NCI-H446 treated with DMSO at 0.1 percent for 48 hours (cell line): ENCODE measurements around the gene SLC12A2.

ENCODE experiments used
- DNase-seq: peaks from one replicate; lab custom pipeline; 2025; lab: John Stamatoyannopoulos, UW

The SLC12A2 gene

DNA sequence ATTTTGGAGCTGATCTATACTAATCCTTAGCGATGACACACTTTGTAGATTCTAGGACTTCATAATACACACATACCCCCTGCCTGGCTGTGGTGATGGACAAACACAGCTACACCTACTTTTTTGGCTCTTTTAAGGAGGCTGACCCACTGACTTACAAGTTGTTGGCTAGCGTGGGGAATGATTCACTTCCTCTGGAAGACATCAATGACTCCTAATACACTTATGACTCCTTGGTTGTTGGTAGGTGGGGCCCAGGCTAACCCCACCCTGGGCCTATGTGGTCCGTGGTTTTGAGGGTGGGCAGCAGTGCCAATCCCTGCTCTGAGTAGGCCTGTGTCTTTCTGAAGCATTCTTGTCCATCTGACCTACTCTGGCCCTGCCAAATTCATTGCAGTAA, 144.4 kb downstream of the SLC12A2 start:
- no peak for DNase-seq

DNA sequence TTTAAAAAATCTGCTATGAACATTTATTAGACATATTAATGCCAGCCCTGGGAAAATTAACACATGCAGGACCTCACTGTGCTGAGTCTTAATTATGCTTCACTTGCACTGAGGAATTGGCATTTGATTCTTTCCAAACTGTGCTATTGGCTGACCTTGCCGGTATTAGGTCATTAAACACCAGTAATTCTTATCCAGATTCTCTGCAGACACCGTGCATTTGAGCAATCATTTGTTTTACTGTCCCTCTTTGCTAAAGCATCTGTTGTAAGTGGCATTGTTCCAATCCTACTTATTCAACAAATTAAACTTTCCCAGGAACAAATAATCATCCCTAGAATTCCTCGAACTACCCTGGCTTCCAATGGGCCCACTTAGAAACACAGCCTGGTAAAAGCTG, 145.0 kb downstream of the SLC12A2 start:
- peak; percentile 53 for DNase-seq

DNA sequence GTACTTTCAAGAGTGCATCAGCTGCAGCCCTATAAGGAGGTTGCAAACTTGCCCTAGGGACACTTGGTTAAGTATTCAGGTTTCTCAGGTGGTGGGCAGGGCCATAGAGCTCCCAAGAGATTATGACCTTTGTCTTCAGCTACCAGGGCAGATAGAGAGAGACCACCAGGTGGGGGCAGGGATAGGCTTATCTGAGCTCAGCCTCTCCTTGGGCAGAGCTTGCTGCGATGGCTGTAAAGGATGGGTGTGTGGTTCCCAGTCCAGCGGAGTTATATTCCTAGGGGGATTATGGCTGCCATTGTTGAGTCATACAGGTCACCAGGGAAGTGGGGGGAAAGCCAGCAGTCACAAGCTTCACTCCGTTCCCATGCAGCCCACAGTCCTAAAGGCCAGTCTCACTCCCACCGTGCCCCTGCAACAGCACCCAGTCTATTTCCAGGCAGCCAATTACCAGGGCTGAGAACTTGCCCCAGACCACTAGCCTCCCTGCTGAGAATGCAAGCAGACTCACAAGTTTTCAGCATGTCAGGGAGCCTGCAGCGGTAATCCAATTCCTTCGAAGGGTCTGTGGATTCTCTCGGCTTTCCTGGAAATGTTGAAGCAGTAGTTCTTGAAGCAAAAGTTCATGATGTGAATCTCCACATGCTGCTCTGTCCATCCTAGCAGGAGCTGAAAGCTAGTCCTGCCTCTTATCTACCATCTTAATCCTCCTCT, 151.5 kb downstream of the SLC12A2 start:
- no peak for DNase-seq

DNA sequence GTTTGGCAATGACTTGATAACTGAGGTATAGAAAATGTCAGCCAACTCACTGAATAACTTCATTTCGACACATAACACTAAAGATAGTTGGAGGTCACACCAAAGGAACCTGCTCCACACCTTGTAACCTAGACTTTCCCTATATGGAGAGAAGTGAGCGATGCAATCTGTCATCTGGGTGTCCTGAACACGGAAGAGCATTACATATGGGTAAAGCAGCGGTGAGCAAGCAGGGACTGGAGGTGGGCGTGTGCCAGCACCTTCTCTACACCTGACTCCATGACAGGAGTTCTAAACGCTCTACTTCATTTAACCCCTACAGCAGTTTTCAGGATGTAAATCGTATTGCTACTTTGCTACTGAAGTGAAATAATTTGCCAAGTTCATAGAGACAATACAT, 152.8 kb downstream of the SLC12A2 start:
- DNase-seq, result no peak

DNA sequence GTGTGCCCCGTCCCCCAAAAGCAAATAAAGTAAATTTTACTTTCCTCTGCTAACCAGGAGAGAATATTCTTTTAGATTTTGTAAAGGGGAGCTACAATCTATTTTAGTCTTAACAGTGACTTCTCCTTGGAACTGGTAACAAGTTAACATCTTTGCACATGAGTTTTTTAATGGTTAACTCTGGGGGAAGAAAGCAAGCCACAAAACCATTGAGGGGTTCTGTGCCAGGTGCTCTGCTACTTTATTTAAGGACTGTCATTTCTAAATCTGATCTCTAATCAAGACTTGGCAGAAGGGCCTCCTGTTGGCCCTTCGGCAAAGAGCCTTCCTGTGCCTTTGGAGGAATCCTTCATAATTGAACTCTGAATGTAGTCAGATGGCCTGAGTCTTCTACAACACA, 153.4 kb downstream of the SLC12A2 start:
- DNase-seq, result no peak

DNA sequence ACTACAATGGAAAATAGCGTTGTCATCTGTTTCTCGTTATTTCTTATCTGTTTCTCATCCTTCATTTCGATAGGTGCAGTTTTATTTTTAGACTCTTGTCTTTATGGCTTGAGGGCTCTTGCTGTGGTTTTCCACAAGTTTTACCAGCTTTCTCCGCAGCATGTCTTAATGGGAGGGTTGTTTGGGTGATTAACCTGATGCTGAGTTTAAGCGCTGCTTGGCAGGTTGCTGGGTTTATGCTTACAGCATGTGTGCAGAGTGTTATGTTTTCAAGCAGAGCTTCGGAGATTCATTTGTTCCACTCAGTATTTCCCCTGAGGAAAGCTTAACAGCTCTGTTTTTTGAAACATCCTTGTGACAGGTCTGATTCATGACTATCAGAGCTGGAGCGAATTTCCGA, 154.0 kb downstream of the SLC12A2 start:
- no peak for DNase-seq
